EL (cell line): ENCODE data around the gene KRTAP12-2.

ENCODE experiments used
- DNase-seq: peaks from one replicate; pipeline ENCODE4 v3.0.0-alpha.2; 2016

KRTAP12-2 gene

GRCh38 chr21:44666401-44667320 lies at the start of gene KRTAP12-2:
KRTAP12-2 (minus strand) TSS chr21:44666927; CDS start chr21:44666886, 41 bp downstream.
- DNase-seq = no peak

- no peak for DNase-seq
Measured at GRCh38 chr21:44714905-44715304, 48.2 kb upstream of the KRTAP12-2 start.

GRCh38 chr21:44713846-44714245 lies 47.1 kb upstream of the KRTAP12-2 start:
- DNase-seq = no peak

DNA sequence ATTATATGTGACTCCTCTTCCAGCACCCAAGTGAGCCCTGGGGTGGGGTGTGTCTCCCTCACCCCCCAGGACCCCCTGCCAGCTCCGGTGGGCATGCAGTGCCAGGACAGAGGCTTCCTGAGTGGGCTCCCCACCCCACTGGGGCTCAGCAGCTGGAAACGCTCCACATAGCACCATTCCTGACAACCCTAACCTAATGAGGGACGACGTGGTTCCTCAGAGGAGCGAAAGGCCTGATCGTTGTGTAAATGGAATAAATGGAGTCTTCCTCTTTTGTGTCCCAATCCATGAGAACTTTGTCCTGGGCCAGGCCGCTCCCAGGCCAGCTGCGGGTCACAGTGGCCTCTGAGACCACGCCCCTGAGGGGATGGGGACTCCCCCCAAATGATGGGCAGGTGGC lies 46.4 kb upstream of the KRTAP12-2 start:
- no peak for DNase-seq

- no peak for DNase-seq
Measured at GRCh38 chr21:44712203-44713028, 45.7 kb upstream of the KRTAP12-2 start.

DNA sequence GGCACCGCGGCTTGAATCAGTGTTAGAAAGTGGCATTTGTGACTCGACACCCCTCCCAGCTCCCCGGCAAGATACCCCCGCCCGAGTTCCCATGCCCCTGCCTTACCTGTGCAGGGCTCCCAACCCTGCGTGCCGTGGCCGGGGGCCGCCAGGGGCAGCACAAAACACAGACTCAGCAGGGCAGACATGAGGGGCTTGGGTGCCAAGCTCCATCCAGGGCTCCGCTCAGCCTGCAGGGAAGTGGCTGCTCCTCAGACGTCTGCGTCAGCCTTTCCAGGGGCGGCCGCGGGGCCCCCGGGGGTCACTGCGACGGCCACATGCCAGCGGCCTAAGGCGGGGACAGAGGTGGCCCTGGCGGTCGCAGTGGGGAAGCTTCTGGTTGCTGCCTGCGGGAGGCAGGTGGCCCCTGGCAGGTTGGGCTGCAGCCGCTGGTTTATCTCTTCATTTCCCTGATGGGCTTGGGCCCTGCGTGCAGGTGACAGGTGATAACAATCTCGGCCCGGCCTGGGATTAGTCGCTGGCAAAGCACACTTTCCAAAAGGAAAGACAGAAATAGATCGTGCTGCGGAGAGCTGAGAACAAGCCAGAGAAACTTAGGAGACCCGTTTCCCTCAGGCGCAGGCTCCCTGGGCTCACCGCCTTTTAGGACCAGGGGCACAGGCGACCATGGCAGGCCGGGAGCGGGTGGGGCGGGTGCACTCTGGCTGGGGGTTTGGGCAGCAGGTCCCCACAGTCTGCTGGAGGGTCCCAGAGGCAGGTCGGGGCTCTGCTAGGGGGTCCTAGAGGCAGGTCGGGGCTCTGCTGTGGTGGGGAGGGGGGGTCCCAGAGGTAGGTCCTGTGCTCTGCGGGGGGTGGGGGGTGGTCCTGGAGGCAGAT lies 44.8 kb upstream of the KRTAP12-2 start, which contains the start of gene TSPEAR:
Gene TSPEAR (minus strand): TSS at position 246 of the 876 bp plus-strand sequence. CDS start 58 bp downstream, at position 188.
- DNase-seq = no peak

DNA sequence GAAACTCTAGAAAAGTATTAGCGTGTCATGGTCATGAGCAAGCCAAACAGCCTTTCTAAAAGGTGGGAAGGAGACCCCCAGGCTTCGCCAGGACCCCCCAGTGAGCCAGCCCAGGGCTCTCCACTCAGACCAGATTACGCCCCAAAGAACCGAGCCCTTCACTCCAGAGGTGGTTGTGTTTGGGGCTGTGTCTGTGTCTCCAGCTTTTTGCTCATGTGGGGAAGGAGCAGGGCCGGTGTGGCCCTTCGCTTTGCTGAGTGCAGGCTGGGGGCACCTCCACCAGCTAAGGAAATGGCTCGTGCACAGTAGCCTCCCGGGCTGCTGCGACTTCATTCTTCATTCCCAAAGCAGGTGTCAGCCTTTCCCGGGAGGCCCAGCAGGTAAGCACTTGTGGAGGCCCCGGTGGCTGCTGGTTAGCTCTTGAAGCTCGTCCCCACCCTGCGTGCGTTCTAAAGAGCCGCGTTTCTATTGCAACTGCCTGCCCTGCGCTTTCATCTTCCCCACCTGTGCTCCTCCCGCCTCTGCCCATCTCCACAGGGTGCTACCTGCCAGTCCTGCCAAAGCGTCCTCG lies 44.1 kb upstream of the KRTAP12-2 start:
- no peak for DNase-seq

GRCh38 chr21:44710294-44710665 lies 43.6 kb upstream of the KRTAP12-2 start:
- no peak for DNase-seq

DNA sequence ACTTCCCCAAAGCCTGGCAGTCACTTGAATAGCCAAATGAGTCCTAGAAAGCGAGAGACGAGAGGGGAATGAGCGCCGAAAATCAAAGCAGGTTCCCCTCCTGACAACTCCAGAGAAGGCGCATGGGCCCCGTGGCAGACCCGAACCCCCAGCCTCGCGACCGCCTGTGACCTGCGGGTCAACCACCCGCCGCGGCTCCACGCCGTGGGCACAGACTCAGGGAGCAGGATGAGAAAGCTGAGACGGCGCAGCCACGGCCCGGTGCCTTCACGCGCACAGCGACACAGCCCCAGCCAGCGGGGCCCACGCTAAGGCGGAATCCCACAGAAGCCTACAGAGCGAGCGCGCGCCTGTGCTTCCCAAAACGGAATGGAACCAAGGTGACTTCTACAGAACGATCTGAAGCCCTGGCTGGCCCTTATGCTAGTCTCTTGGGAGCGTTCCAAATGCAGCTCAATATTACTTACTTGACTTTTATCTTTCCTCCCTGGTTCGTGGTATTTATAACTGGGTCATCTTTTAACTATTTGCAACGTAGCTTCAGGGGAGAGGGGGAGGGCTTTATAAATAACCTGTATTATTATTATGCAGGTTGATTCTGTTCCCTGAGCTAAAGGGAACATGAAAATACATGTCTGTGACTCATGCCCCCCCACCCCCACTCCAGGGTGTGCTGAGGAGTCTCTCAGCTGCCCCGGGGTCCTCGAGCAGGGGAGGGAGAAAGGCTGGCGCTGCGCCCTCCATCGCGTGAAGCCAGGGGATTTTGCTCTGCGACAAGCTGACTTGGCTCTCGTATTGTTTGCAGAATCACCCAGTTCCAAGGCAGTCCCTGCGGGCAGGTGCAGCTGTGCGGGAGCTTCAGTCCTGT lies 42.9 kb upstream of the KRTAP12-2 start:
- peak; percentile 10 for DNase-seq

GRCh38 chr21:44708866-44709425 lies 42.2 kb upstream of the KRTAP12-2 start:
- no peak for DNase-seq

GRCh38 chr21:44708213-44708865 lies 41.6 kb upstream of the KRTAP12-2 start:
- no peak for DNase-seq

GRCh38 chr21:44706706-44707581 lies 40.2 kb upstream of the KRTAP12-2 start:
- no peak for DNase-seq

DNA sequence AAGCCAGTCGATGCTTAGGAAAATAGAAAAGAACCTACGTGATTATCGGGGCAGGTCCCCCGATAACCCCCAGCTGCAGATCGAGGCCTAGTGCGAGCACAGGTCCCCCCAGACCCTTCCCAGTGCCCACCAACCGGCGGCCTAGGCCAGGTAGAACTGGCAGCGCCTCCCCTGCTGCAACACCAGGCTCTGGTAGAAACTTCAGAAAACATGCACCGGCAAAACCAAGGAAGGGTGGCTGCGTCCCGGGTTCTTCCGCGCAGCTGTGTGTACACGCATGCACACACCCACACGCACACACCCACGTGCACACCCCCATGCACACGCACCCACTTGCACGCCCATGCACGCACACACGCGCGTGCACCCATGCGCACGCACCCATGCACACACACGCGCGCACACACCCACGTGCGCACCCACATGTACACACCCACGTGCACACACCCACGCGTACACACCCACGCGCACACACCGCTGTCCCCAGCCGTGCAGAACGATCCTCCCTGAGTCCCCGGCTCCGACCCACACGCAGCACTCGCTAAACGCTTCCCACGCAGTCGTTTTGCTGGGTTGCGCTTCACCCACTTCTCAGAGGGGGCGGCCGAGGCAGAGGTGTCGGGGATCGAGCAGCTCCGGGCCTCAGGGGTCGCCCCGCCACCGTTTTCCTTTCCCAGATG lies 39.4 kb upstream of the KRTAP12-2 start:
- no peak for DNase-seq

- DNase-seq = no peak
Measured at GRCh38 chr21:44704636-44705001, 37.9 kb upstream of the KRTAP12-2 start.

- DNase-seq = no peak
Measured at GRCh38 chr21:44703731-44704635, 37.3 kb upstream of the KRTAP12-2 start.

- DNase-seq = no peak
Measured at GRCh38 chr21:44702973-44703730, 36.4 kb upstream of the KRTAP12-2 start.
